H1 (cell line): Measurements from ENCODE around the gene SYNDIG1. TPM values are rescaled to one million over a fixed set of nuclear protein-coding genes. Genes with fewer than 3 reads are reported as not detected.

Source experiments
- CTCF ChIA-PET: fragments of 300-600 bp; sonication (Branson Sonifier 250); formaldehyde crosslinking; loops from one replicate; lab custom pipeline; 2021; ENCODE audit not compliant: partially characterized antibody; lab: Charles Lee
- POLR2A ChIA-PET: fragments of 300-600 bp; sonication (Branson Sonifier 250); formaldehyde crosslinking; loops from one replicate; lab custom pipeline; 2021; ENCODE audit warnings: inconsistent platforms; ENCODE audit not compliant: partially characterized antibody; lab: Charles Lee
- DNase-seq, 2 experiments: peaks; one replicate each; pipeline versions ENCODE4 v3.0.0 to v3.0.0-alpha.2; 2010 to 2022; ENCODE audit warnings: low spot score in 2 of 2, low read depth in 1 of 2, mixed read lengths in 1 of 2
- FAIRE-seq: peaks from 2 replicates; lab custom pipeline; 2011; peaks lifted over from hg19 to GRCh38; lab: Jason Lieb, UNC
- H2AFZ ChIP-seq: 2 replicates; pipeline ENCODE4 v1.8.1; 2012; ENCODE audit warnings: low read length, inconsistent platforms
- H2AK5ac ChIP-seq: 2 replicates; pipeline ENCODE4 v1.6.1; 2013; ENCODE audit warnings: low read depth, low read length
- H2BK120ac ChIP-seq: replicated peaks from 2 replicates; pipeline ENCODE3; 2013; ENCODE audit warnings: low read depth, low read length, inconsistent platforms
- H2BK12ac ChIP-seq: 2 replicates; pipeline ENCODE4 v1.6.1; 2013; ENCODE audit warnings: low read depth, low read length
- H2BK15ac ChIP-seq: 2 replicates; pipeline ENCODE4 v1.6.1; 2013; ENCODE audit warnings: low read length
- H2BK20ac ChIP-seq: 2 replicates; pipeline ENCODE4 v1.6.1; 2013; ENCODE audit warnings: low read length
- H2BK5ac ChIP-seq: 2 replicates; pipeline ENCODE4 v1.6.1; 2013; ENCODE audit warnings: low read depth, low read length
- H3K14ac ChIP-seq: 2 replicates; pipeline ENCODE4 v1.6.1; 2013; ENCODE audit warnings: inconsistent platforms; ENCODE audit not compliant: insufficient read length
- H3K18ac ChIP-seq: 2 replicates; pipeline ENCODE4 v1.6.1; 2013; ENCODE audit warnings: low read length; ENCODE audit errors: extremely low read depth
- H3K23ac ChIP-seq: 2 replicates; pipeline ENCODE4 v1.6.1; 2013; ENCODE audit warnings: inconsistent platforms; ENCODE audit not compliant: insufficient read length
- H3K23me2 ChIP-seq: 2 replicates; pipeline ENCODE4 v1.6.1; 2013; ENCODE audit warnings: low read depth, low read length
- H3K27ac ChIP-seq: 2 replicates; pipeline ENCODE4 v1.6.1; 2011; ENCODE audit warnings: low read depth, low read length, inconsistent platforms
- H3K27me3 ChIP-seq, 4 experiments: replicated peaks in 1 of 4; 1 replicate in 1 of 4; 2 replicates in 3 of 4; pipeline versions ENCODE4 v1.6.1 to v1.8.1; 2011 to 2013; ENCODE audit warnings: low read length in 3 of 4, mild to moderate bottlenecking in 3 of 4, inconsistent platforms in 2 of 4, mixed read lengths in 2 of 4, moderate library complexity in 1 of 4; ENCODE audit not compliant: control insufficient read depth in 3 of 4, insufficient read depth in 3 of 4; ENCODE audit errors: extremely low read depth in 1 of 4
- H3K36me3 ChIP-seq, 4 experiments: 2 replicates each; pipeline versions ENCODE4 v1.6.1 to v1.8.1; 2011 to 2013; ENCODE audit warnings: mild to moderate bottlenecking in 4 of 4, low read length in 3 of 4, moderate library complexity in 2 of 4, control low read depth in 1 of 4, inconsistent platforms in 1 of 4; ENCODE audit not compliant: insufficient read depth in 4 of 4, control insufficient read depth in 2 of 4
- H3K4ac ChIP-seq: replicated peaks from 2 replicates; pipeline ENCODE3; 2013; ENCODE audit warnings: low read length, low read depth, mixed read lengths, inconsistent platforms; ENCODE audit not compliant: insufficient read length
- H3K4me1 ChIP-seq, 4 experiments: replicated peaks in 1 of 4; 1 replicate in 1 of 4; 2 replicates in 3 of 4; pipeline versions ENCODE4 v1.6.1 to v1.8.1; 2011 to 2013; ENCODE audit warnings: low read length in 3 of 4, inconsistent platforms in 2 of 4, mixed read lengths in 1 of 4; ENCODE audit not compliant: insufficient read depth in 4 of 4, control insufficient read depth in 3 of 4
- H3K4me2 ChIP-seq, 2 experiments: 2 replicates each; pipeline versions ENCODE4 v1.6.1 to v1.8.1; 2011 to 2013; ENCODE audit warnings: low read depth in 2 of 2, low read length in 2 of 2, control low read depth in 1 of 2, inconsistent platforms in 1 of 2, mild to moderate bottlenecking in 1 of 2; ENCODE audit not compliant: insufficient read depth in 1 of 2
- H3K4me3 ChIP-seq, 4 experiments: fragments of 200-600, 300-600 bp in 1 of 4; sonication (generic), shearing (Covaris generic), sonication (Bioruptor Twin) in 1 of 4; 2 replicates each; pipeline versions ENCODE4 v1.5.1 to v1.8.1; 2011 to 2016; ENCODE audit warnings: low read length in 4 of 4, low read depth in 3 of 4, control low read depth in 2 of 4, inconsistent platforms in 2 of 4, mild to moderate bottlenecking in 2 of 4, mixed read lengths in 1 of 4, moderate library complexity in 1 of 4; ENCODE audit not compliant: insufficient read depth in 2 of 4; ENCODE audit errors: extremely low read depth in 1 of 4
- H3K56ac ChIP-seq: replicated peaks from 2 replicates; pipeline ENCODE3; 2013; ENCODE audit warnings: low read depth, mild to moderate bottlenecking, mixed read lengths, low read length, inconsistent platforms; ENCODE audit not compliant: insufficient read length
- H3K79me1 ChIP-seq: 2 replicates; pipeline ENCODE4 v1.6.1; 2013; ENCODE audit warnings: low read depth, low read length, control low read depth
- H3K79me2 ChIP-seq, 2 experiments: 2 replicates each; pipeline versions ENCODE4 v1.6.1 to v1.8.1; 2012 to 2013; ENCODE audit warnings: low read length in 2 of 2, mild to moderate bottlenecking in 2 of 2, inconsistent platforms in 1 of 2; ENCODE audit not compliant: insufficient read depth in 2 of 2, control insufficient read depth in 1 of 2
- H3K9ac ChIP-seq, 4 experiments: replicated peaks in 1 of 4; 1 replicate in 1 of 4; 2 replicates in 3 of 4; pipeline versions ENCODE4 v1.6.1 to v1.8.1; 2011 to 2013; ENCODE audit warnings: low read depth in 3 of 4, low read length in 3 of 4, control low read depth in 2 of 4, mild to moderate bottlenecking in 2 of 4, moderate library complexity in 2 of 4, inconsistent platforms in 1 of 4; ENCODE audit errors: extremely low read depth in 1 of 4
- H3K9me3 ChIP-seq, 2 experiments: 2 replicates each; pipeline versions ENCODE4 v1.6.1 to v1.8.1; 2012 to 2013; ENCODE audit warnings: mild to moderate bottlenecking in 2 of 2, moderate library complexity in 2 of 2, control low read depth in 1 of 2, inconsistent platforms in 1 of 2, low read depth in 1 of 2, low read length in 1 of 2, mixed read lengths in 1 of 2; ENCODE audit not compliant: insufficient read depth in 2 of 2
- H4K20me1 ChIP-seq, 2 experiments: replicated peaks in 1 of 2; 2 replicates each; pipeline versions ENCODE3 to v1.8.1; 2011 to 2013; ENCODE audit warnings: inconsistent platforms in 2 of 2, low read length in 2 of 2, mild to moderate bottlenecking in 1 of 2; ENCODE audit not compliant: insufficient read depth in 2 of 2, control insufficient read depth in 1 of 2
- H4K5ac ChIP-seq: 2 replicates; pipeline ENCODE4 v1.6.1; 2013; ENCODE audit warnings: low read length, low read depth, mixed read lengths, inconsistent platforms; ENCODE audit not compliant: insufficient read length
- H4K8ac ChIP-seq: 2 replicates; pipeline ENCODE4 v1.8.0; 2013; ENCODE audit warnings: mild to moderate bottlenecking, moderate library complexity, low read length, inconsistent platforms; ENCODE audit not compliant: insufficient read depth; ENCODE audit errors: extremely low read depth
- H4K91ac ChIP-seq: replicated peaks from 2 replicates; pipeline ENCODE3; 2013; ENCODE audit warnings: low read length, mixed read lengths, inconsistent platforms; ENCODE audit not compliant: insufficient read length
- BACH1 ChIP-seq: IDR thresholded peaks from 2 replicates; pipeline ENCODE4 v1.6.1; 2012; ENCODE audit warnings: low read length, improper control_type of control experiment
- CEBPB ChIP-seq: IDR thresholded peaks from 2 replicates; pipeline ENCODE4 v1.6.1; 2012; ENCODE audit warnings: low read depth, low read length
- GABPA ChIP-seq: IDR thresholded peaks from 2 replicates; pipeline ENCODE4 v1.6.1; 2011; ENCODE audit warnings: mild to moderate bottlenecking, low read length, moderate library complexity, borderline replicate concordance; ENCODE audit not compliant: insufficient read depth
- HDAC2 ChIP-seq, 2 experiments: fragments of 300-600 bp in 1 of 2; sonication (generic) in 1 of 2; IDR thresholded peaks; 2 replicates each; pipeline ENCODE4 v1.6.1; 2011 to 2012; ENCODE audit warnings: low read depth in 2 of 2, low read length in 2 of 2, mild to moderate bottlenecking in 2 of 2, moderate library complexity in 2 of 2, borderline replicate concordance in 1 of 2, inconsistent platforms in 1 of 2
- RAD21 ChIP-seq, 2 experiments: IDR thresholded peaks in 1 of 2; conservative IDR thresholded peaks in 1 of 2; 2 replicates each; pipeline ENCODE4 v1.6.1; 2011; ENCODE audit warnings: low read depth in 2 of 2, low read length in 2 of 2, improper control_type of control experiment in 1 of 2, inconsistent platforms in 1 of 2, mild to moderate bottlenecking in 1 of 2, moderate library complexity in 1 of 2
- RXRA ChIP-seq: IDR thresholded peaks from 2 replicates; pipeline ENCODE4 v1.6.1; 2011; ENCODE audit warnings: low read depth, mild to moderate bottlenecking, low read length, moderate library complexity; ENCODE audit not compliant: insufficient read depth
- SIX5 ChIP-seq: IDR thresholded peaks from 2 replicates; pipeline ENCODE4 v1.6.1; 2011; ENCODE audit warnings: mild to moderate bottlenecking, low read depth, low read length
- SP1 ChIP-seq: IDR thresholded peaks from 2 replicates; pipeline ENCODE4 v1.6.1; 2011; ENCODE audit warnings: low read depth, low read length
- TAF7 ChIP-seq: optimal IDR thresholded peaks from 2 replicates; pipeline ENCODE3; 2011; ENCODE audit warnings: low read depth, mild to moderate bottlenecking, inconsistent platforms, low read length, moderate library complexity, borderline replicate concordance
- TEAD4 ChIP-seq: IDR thresholded peaks from 2 replicates; pipeline ENCODE4 v1.6.1; 2012; ENCODE audit warnings: low read depth, low read length, inconsistent platforms, mixed read lengths
- YY1 ChIP-seq: IDR thresholded peaks from 2 replicates; pipeline ENCODE4 v1.6.1; 2011; ENCODE audit warnings: low read depth, mild to moderate bottlenecking, low read length
- WGBS, 2 experiments: shearing (Covaris generic) in 1 of 2; methylation state at CpG; one replicate each; pipeline versions ENCODE4 v1.1.6 to v1.1.7; 2013 to 2015; ENCODE audit warnings: low lambda C conversion rate in 2 of 2, mixed read lengths in 2 of 2, inconsistent platforms in 1 of 2, low coverage in 1 of 2, missing lambda C conversion rate in 1 of 2; ENCODE audit not compliant: insufficient replicate concordance in 2 of 2, insufficient coverage in 1 of 2, insufficient read length in 1 of 2; ENCODE audit errors: extremely low coverage in 1 of 2, missing lambda C conversion rate in 1 of 2; 5-methylcytosine and 5-hydroxymethylcytosine counted together
- polyA plus RNA-seq, 7 experiments: library from polyadenylated mRNA; depleted of rRNA in 3 of 7; stranded (reverse) in 5 of 7; unstranded in 2 of 7; fragments of >200 nt in 5 of 7; fragments of 200-250 nt in 2 of 7; gene quantifications; 1 replicate in 5 of 7; 2 replicates in 1 of 7; 4 replicates in 1 of 7; pipeline versions ENCODE4 v1.2.1 to v1.2.3, GENCODE V29; 2011 to 2013; ENCODE audit warnings: missing spikeins in 2 of 7, mixed read lengths in 2 of 7
- total RNA-seq: library from RNA; stranded (reverse); fragmentation: NEBNext Ultra II Directional; extraction: Animal tissue kit (Norgen Biotek cat#: 25700); gene quantifications from 2 replicates; pipeline ENCODE4 v1.2.1, GENCODE V29; 2021

Gene SYNDIG1
- total and polyA plus RNA-seq, 2 of the 8 experiments (the other 6 are each of a cell fraction or from before 2014, with no cell fraction given) = 6.5 to 7.8 TPM

- no peaks in the 10 kb centered on the region for H3K79me2 ChIP-seq
- H2BK15ac ChIP-seq = no peak overlapping the region
- no peaks in the 10 kb centered on the region for H3K23me2 ChIP-seq
- no peak overlapping the region for H3K23ac ChIP-seq
- H3K4ac ChIP-seq = no peak overlapping the region
- no peak overlapping the region for H4K8ac ChIP-seq
- no peak for FAIRE-seq
- ChIA-PET POLR2A (no interaction called here), CTCF (interaction anchor here (1.0 kb wide), 1 partner anchor 15 kb away, joined by 3 read pairs; no protein-coding TSS in a partner anchor)
- H3K36me3 ChIP-seq = no peaks in the 10 kb centered on the region
- no peak overlapping the region for H3K14ac ChIP-seq
- H3K9me3 ChIP-seq = no peaks in the 10 kb centered on the region
- no peaks in the 10 kb centered on the region for H3K4me1 ChIP-seq
- no peak for DNase-seq
- no peak overlapping the region for H4K91ac ChIP-seq
- no peak overlapping the region for H3K4me3 ChIP-seq
- no peak overlapping the region for H3K18ac ChIP-seq
- H2BK5ac ChIP-seq = no peak overlapping the region
- no peaks in the 10 kb centered on the region for H4K20me1 ChIP-seq
- H3K79me1 ChIP-seq = no peaks in the 10 kb centered on the region; the same call in 1 of the 2 replicates
- 94% methylated on average over 2 of the region's 2 CpGs; no CpG with 5 or more reads in 1 of the 2 experiments for WGBS, 2 experiments
- H4K5ac ChIP-seq = no peak overlapping the region
- no peak overlapping the region for H2AFZ ChIP-seq
- H2AK5ac ChIP-seq = no peak overlapping the region
- no peak overlapping the region for H2BK12ac ChIP-seq
- H3K9ac ChIP-seq = no peak overlapping the region
- H3K27ac ChIP-seq = no peak overlapping the region
- H2BK20ac ChIP-seq = no peak overlapping the region
- H3K56ac ChIP-seq = no peak overlapping the region
- no peak overlapping the region for H2BK120ac ChIP-seq
- H3K27me3 ChIP-seq = no peaks in the 10 kb centered on the region
- no peak overlapping the region for H3K4me2 ChIP-seq
- TF ChIP-seq RXRA = no peak
- TF ChIP-seq BACH1 = no peak
- TF ChIP-seq RAD21 (IDR thresholded peaks at IDR 0.05 in 1 of 2, conservative IDR thresholded peaks at IDR 0.05 in 1 of 2; ENCODE audit: low read depth in 2 of 2, low read length in 2 of 2) = no peak
- no peak for TF ChIP-seq CEBPB
- no peak for TF ChIP-seq SIX5
- TF ChIP-seq SP1 = no peak
- TF ChIP-seq HDAC2 (IDR thresholded peaks at IDR 0.05; ENCODE audit: borderline replicate concordance in 1 of 2, low read depth in 2 of 2, low read length in 2 of 2) = no peak
- no peak for TF ChIP-seq TEAD4
- no peak for TF ChIP-seq TAF7
- no peak for TF ChIP-seq GABPA
- TF ChIP-seq YY1 = no peak
Observed at GRCh38 chr20:24643731-24644626, 174.6 kb downstream of the SYNDIG1 start.
